Measurements from ENCODE around the gene FCAMR.
A peak's percentile ranks its signal among the peaks of the same experiment; 100 is the strongest.
"Not testable (repeated sequence)": the region's sequence is repeated elsewhere in the genome, so short reads cannot be mapped to it uniquely, and the experiment has no call there.

Gene FCAMR

GRCh38 chr1:206930210-206930798, 40.0 kb downstream of the FCAMR start:
- DNase-seq = no peak

DNA sequence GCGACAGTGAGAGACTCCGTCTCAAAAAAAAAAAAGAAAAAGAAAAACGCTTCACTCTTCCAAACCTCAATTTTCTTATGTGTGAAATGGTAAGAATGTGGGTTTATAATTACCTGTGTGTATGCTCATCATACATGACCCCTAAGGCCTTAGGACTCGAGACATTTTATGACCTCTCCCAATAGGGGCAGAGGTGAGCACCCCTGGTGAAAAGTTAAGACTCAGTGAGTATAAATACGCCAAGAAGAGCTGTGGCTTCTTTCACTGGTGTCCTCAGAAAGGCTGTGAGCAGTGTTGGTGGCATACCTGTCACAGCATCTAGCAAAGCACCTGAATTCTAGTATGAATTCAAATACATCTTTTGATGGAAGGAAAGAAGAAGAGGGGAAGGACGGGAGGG, 40.7 kb downstream of the FCAMR start:
- DNase-seq = no peak

- no peak for DNase-seq
These were observed 44.0 kb downstream of the FCAMR start for GRCh38 chr1:206926286-206926685.

DNA sequence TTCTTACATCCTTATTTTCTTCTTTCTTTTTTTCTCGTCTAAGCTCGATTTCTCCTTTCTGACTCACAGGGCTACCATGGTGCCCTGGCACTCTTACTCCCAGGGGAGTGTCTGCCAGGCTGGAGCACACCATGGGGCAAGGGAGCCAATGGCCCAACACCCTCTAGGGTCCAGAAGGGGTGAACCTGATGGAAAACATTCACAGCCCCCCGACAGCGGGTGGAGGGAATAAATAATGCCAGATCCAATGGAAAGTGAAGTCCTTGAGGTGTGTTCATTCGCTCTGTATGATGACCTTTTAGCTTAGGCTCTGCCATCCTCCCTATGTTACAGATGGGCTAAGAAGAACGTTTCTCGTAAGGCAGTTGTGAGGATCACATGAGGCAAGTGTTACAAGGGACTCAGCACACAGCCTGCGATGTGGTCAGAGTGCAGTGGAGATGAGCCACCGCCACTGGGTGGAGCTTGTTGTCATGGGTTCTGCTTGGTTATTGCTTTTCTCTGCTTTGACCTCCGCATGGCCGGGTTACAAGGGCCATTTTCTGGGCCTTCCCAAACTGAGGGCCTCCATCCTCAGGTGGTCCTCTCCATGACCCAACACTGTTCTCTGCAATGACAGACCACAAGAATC, 45.0 kb downstream of the FCAMR start:
- DNase-seq = no peak

GRCh38 chr1:206924592-206925105, 45.6 kb downstream of the FCAMR start:
- no peak for DNase-seq

DNA sequence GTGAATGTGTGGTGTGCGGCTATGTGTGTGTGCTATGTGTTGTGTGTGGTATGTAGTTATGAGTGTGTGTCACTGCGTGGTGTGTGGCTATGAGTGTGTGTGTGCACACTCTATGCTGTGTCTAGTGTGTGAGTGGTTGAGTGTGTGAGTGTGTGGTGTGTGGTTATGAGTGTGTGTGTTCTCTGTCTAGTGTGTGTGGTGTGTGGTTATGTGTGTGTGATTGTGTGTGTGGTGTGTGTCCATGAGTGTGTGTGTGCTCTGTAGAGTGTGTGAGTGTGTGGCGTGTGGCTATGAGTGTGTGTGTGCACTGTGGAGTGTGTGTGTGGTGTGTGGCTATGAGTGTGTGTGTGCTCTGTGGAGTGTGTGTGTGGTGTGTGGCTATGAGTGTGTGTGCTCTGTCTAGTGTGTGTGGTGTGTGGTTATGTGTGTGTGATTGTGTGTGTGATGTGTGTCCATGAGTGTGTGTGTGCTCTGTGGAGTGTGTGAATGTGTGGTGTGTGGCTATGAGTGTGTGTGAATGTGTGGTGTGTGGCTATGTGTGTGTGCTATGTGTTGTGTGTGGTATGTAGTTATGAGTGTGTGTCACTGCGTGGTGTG, 46.2 kb downstream of the FCAMR start:
- not testable (repeated sequence) for DNase-seq

DNA sequence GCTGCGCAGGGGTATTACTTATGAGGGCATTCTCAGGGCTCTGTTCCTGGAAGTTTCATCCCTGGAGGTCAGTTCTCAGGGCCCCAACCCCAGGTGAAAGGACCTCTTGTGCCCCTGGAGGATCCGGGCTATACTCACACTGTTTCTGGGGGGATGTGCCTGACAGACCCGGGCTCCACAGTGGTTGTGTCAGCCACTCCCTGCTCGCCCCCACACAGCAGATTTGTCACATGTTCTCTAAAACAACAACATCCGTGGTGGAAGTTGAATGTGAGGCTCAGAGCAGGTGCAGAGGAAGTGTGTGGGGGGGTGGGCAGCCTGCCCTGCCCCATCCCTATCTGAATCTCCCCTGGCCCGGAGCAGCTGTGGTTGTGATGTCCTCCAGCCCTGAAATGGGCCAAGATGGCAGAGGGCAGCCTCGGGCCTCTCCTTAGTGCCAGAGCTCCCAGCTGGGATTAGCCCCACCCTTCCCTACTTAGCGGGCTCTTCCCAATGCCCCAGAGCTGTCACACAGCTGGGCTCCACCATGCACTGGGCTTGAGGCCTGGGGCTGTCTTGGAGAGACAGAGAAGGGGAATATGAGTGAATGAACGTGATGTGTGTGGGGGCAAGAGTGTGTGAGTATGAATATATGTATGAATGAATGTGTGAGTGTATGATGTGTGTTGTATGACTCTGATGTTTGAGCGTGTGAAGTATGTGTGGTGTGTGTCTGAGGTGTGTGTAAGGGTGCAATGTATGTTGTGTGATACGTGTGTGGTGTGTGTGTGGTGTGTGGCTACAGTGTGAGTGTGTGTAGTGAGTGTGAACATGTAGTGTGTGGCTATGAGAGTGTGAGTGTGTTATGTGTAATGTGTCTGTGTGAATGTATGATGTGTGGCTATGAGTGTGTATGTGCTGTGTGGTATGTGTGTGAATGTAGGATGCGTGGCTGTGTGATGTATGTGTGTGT, 47.0 kb downstream of the FCAMR start:
- no peak for DNase-seq

DNA sequence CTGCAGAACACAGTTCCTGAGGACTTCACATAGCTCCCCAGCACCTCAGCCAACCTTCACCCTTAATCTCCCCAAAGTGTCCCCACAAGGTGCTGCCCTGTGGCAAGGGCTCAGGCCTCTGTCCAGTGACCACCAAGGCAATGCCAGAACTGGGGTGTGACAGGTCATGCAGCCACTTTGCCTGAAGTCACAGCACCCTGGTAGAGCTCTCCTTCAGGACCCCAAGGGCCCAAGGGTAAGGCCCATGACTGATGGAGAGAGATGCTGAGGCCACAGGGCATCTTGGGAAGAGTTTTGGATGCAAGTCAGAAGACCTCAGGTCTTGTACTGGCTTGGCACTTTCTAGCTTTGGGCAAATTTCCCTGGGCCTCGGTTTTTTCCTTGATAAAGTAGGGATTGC, 47.7 kb downstream of the FCAMR start:
- no peak for DNase-seq

- no peak for DNase-seq
These were observed 48.4 kb downstream of the FCAMR start, which contains the start of gene FCMR for GRCh38 chr1:206921772-206922265. FCMR (minus strand) TSS chr1:206921941; CDS start chr1:206921854, 87 bp downstream.

- no peak for DNase-seq
These were observed 52.2 kb downstream of the FCAMR start for GRCh38 chr1:206918076-206918475.

DNA sequence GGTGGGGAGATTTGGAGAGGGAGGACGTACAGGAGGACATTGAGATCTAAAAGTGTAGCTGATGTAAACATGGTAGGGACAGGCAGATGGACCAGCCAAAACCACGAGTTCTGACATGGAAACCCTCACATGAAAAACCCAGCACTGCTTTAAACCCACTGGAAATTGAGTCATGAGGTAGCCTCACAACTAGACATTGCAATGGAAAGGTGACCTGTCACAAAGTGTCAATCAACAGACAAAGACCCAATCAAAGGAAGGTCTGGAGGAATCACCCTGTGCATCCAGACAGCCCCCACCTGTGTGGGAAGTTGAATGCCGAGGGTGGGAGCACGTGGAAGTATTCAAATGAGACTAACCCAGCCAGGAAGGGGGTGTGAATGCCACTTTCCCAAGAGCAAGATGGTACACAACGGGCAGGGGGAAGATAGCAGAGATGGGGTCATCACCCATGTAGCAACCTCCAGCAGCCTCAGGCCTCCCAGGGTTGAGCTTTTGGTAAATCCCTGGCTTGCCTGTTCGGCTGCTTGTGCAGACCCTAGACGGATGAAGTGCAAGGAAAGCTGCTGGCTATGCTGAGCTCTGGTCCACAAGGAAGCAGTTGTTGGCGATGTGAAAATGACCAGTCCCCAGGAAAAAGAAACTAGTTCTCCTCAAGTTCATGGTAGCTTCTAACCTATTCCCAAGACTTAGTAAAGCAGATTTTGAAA, 54.1 kb downstream of the FCAMR start:
- DNase-seq = no peak

- DNase-seq = no peak
These were observed 55.1 kb downstream of the FCAMR start for GRCh38 chr1:206915030-206915735.

DNA sequence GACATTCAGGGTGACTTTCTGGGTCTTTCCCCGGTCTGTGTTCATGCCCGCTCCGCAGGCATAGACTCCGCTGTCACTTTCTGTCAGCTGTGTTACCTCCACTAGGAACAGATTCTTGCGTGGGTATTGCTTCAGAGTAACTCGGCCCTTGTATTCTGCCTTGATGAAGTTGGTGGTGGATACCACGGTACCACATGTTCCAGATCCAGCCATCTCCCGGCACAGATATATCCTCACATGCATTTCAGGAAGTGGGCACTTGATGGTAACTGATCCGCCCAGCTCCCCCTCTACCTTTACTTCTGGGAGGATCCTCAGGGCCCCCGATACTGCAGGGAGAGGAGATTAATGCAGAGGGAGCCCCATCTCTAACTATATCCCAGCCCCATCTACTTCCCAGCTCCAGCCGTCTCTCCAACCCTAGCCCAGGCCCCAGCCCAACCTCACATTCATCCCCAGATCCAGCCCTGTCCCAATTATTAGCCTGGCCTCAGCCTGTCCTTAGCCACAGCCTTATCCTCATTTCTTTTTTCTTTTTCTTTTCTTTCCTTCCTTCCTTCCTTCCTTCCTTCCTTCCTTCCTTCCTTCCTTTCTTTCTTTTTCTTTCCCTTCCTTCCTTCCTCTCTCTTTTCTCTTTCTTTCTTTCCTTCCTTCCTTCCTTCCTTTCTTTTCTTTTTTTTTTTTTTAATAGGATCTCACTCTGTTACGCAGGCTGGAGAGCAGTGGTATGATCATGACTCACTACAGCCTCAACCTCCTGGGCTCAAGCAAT, 56.3 kb downstream of the FCAMR start:
- no peak for DNase-seq

DNA sequence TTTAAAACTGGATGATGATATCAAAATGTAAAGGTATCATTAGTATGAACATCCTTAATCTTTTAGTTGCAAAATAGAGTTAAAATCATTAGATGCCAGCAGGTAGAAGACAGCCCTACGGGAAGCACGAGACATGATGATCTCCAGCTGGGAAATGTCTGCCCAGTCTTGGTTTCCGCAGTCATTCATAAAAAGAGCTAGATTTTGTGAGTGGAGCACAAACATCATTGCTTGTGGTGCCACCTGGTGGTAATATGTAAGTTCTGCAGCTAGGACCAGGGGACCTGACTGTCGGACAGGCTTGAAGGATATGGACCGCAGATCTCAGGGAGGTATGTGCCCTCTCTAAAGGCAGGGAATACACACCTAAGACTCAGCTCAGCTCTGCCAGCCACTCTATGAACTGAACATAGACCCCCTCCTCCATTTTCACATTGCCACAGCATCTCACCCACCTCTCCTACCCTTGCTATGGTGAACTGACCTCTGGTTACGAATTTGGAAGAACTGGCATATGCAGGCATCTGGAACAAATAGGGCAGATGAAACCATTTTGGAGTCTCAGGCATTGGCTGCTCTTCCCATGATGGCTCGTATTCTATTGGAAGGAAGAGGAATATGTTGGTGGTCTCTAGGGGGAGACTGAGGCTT, 57.7 kb downstream of the FCAMR start:
- peak; percentile 81 for DNase-seq

GRCh38 chr1:206911064-206911663, 59.1 kb downstream of the FCAMR start:
- DNase-seq = no peak

GRCh38 chr1:206909883-206910318, 60.4 kb downstream of the FCAMR start:
- no peak for DNase-seq

DNA sequence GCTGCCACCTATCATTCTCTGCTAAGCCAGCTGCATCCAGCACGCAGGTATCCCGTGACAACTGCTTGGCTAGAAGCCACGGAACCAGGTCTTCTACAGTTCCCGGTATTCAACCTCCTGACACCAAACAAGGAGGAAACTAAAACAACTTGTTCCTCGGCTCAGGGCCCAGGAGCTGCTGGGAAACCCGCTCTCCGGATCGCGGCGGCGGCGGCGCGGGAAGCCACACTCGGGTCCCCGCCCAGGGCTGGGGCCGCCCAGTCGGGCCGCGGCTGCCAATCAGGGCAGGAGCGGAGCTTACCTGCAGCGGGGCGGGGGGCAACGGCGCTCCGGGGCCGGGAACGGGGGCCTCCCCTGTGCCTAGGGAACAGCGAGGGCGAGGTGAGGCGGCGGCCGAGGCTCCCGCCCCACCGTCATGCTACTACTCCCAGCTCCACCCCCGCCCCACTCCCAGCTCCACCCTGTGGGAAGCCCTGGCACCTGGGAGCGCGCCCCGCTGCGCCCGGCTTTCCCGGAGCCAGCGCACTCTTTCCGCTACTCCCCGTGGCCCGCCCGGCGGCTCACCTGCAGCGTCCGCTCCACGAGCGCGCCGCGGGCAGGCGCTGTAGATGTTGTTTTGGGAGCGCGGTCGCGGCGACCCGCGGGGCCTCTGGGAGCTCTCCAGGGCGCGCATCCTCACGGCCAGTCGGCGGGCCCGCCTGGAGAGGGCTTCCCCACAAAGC, 60.9 kb downstream of the FCAMR start:
- DNase-seq = peak; percentile 69

DNA sequence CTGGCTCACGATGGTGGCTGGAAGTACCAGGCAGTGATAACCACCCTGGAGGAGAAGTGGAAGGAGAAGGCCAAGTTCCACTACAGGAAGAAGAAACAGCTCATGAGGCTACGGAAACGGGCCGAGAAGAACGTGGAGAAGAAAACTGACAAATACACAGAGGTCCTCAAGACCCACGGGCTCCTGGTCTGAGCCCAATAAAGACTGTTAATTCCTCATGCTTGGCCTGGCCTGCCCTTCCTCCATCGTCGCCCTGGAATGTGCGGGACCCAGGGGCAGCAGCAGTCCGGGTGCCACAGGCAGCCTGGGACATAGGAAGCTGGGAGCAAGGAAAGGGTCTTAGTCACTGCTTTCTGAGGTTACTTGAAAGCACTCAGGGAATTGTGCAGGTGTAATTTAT, 62.2 kb downstream of the FCAMR start:
- DNase-seq = no peak
